ENCODE data around the gene MEI1. TPM values are rescaled to one million over a fixed set of nuclear protein-coding genes. Genes with fewer than 3 reads are reported as not detected.
"Not testable (repeated sequence)": the region's sequence is repeated elsewhere in the genome, so short reads cannot be mapped to it uniquely, and the experiment has no call there.

Gene MEI1, protein sequence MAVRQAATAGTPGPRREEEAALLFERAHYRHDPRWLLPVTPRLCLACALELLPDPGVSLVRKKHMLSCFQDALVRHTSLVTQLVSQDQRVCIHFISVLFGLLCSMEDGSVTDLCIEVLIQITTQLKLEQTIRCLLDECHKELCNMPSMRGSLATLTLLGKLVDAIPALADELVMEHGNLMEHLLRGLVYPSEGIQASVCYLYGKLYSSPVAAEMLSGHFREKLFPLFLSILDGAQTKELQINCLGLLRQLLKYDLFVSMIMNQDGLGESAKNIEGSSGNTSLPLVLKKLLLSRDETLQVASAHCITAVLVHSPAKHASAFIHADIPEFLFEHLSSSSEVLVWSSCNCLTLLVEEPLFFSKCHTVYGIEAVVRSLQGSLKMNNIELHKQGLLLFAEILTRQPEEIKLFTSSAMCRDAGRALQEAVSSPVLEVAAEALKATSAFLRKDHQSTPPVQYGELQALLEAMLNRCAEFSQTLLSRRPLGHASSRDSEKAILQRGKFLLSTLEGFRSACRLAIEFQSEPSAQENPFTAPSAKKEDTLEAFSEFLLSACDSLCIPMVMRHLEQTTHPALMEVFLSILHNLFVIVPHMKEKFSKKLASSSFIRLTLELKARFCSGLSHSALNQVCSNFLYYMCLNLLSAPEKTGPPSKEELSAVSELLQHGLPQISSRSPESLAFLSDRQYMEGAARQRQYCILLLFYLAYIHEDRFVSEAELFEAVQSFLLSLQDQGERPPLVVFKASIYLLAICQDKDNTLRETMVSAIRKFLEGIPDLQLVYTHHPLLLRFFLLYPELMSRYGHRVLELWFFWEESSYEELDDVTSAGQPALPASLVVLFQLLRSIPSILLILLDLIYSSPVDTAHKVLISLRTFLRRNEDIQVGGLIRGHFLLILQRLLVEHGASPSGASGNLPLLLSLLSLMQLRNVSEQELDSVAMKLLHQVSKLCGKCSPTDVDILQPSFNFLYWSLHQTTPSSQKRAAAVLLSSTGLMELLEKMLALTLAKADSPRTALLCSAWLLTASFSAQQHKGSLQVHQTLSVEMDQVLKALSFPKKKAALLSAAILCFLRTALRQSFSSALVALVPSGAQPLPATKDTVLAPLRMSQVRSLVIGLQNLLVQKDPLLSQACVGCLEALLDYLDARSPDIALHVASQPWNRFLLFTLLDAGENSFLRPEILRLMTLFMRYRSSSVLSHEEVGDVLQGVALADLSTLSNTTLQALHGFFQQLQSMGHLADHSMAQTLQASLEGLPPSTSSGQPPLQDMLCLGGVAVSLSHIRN
- 7.5 TPM for total RNA-seq (ENCODE audit: insufficient read depth, low replicate concordance)

DNA sequence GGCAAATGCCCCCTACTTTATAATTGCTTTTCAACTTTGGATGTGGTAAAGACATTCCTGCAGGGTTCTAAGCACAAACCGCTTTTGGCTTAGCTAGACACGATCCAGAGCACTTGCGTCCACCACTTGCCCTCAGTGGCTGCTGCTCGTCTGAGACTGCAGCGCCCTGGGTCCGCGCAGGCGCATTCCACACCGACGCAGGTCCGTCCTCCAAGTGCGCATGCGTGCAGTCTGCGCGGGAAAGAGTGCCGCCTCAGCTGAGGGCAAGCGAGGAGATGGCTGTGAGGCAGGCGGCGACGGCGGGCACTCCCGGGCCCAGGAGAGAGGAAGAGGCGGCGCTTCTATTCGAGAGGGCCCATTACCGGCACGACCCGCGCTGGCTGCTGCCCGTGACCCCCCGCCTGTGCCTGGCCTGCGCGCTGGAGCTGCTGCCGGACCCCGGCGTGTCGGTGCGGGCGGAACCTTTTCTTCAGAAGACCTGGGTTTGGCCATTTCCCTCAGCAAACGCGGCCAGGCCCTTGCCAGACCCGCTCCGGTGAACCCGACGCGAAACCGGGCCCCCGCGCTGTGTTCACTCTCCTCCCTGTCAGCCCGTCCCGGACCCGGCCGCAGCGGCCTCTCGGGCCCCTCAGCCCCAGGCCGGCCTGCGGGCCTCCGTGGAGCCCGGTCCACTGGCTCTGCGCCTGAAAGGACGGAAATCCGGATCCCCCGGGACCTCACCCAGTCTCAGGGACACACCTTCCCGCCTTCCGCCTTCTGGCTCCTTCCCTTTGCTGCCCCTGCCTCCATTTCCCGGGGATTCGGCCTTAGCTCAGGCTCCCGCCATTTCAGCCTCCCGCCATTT, at the start of gene MEI1:
Gene MEI1, plus strand, starts transcription at position 240 of the 844 bp plus-strand sequence. Its CDS starts 36 bp downstream, at position 276.
- DNase-seq (ENCODE audit: low spot score): peak; percentile 88

DNA sequence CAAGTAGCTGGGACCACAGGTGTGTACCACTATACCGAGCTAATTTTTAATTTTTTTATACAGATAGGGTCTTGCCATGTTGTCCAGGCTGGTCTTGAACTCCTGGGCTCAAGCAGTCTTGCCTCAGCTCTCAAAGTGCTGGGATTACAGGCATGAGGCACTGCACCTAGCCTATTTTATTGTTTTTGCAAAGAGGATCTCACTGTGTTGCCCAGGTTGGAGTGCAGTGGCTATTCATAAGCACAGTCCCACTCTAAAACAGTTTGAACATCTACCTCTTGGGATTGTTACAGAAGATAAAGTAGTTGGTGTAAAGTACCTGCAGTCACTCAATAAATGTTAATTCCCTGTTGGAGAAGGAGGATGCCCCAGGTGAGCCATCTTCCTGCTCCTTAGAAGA, 49.1 kb upstream of the MEI1 start:
- DNase-seq (ENCODE audit: low spot score): no peak

DNA sequence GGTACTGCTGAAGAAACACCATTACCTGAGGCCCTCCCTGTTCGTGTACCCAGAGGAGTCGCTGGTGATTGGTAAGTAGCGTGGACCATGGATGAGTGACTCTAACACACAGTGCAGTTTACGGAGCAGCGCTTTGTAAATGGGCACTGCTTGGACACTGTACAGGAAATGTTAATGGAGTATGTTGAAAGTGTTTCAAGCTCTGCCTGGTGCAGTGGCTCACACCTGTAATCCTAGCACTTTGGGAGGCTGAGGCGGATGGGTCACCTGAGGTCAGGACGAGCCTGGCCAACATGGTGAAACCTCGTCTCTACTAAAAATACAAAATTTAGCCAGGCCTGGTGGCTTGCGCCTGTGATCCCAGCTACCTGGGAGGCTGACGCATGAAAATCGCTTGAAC, 48.5 kb upstream of the MEI1 start:
- no peak for DNase-seq (ENCODE audit: low spot score)

DNA sequence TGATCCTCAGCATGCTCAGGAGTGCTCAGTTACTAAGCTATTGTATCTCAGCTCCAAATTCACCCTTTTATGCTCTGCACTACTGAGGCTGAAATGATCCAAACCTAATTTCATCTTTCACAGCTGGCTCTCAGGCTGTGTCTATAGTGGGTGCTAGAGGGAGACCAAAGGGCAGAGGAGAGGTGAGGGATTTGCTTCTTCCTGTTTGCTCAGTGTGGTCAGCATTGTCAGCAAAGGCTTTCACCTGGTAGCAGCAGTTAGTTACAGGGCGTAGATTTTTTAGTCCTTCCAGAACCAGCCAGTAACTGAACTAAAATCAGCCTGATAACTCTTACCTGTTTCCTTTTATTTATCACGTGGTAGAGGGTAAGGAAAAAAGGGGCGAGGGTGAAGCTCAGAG, 45.0 kb upstream of the MEI1 start:
- no peak for DNase-seq (ENCODE audit: low spot score)

DNA sequence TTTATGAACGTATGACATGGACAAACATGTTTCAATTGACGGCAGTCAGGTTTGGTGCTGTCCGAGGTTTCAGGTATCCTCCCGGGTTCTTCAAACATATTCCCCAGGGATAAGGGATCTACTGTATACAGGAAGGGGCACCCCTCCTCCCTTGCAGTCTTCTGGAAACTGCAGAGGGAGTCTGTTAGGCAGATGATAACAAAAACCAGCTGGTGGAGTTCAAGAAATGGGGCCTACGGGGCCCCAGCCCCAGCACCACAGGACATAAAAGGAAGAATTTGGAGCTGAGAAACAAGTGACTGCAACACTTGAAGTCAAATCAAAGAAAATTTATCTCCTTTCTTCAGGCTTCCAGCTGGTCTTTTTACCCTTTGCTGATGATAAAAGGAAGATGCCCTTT, 42.7 kb upstream of the MEI1 start:
- DNase-seq (ENCODE audit: low spot score): peak; percentile 86

DNA sequence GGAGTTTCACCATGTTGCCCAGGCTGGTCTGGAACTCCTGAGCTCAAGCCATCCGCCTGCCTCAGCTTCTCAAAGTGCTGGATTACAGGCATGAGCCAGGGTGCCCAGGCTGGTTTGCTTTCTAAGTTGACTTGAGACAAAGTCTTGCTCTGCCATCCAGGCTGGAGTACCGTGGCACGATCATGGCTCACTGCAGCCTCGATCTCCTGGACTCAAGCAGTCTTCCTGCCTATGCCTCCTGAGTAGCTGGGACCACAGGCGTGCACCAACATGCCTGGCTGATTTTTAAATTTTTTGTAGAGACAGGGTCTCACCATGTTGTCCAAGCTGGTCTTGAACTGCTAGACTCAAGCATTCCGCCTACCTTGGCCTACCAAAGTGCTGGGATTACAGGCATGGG, 41.6 kb upstream of the MEI1 start:
- no peak for DNase-seq (ENCODE audit: low spot score)

DNA sequence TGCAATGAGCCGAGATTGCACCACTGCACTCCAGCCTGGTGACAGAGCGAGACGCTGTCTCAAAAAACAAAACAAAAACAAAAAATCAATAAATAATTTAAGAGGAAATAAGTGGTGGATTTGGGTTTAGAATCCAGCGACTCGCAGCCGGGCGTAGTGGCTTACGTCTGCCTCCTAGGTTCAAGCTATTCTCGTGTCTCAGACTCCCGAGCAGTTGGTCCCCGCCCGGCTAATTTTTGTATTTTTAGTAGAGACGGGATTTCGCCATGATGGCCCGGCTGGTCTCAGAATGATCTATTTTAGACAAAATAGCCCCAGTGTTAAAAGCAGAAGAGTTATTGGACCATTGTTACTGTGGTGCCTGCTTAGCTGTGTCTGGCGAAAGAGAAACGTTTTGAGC, 40.4 kb upstream of the MEI1 start:
- no peak for DNase-seq (ENCODE audit: low spot score)

DNA sequence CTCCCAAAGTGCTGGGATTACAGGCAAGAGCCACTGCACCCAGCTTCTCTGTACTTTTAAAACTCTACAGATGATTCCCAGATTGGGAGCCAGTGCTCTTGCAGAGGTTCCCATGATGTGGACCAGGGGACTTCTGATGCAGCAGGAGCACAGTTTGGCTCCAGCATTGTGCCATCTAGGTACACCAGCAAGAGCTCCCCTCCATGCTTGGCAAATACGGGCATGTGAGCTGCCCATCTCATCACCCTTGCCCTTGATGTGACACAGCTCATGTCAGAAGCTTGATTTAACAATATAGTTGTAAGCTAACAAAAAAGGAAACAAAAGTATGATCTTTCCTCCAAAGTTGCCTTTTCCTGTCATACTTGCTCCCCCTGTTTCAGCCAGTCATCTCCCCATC, 39.4 kb upstream of the MEI1 start:
- DNase-seq (ENCODE audit: low spot score): no peak

DNA sequence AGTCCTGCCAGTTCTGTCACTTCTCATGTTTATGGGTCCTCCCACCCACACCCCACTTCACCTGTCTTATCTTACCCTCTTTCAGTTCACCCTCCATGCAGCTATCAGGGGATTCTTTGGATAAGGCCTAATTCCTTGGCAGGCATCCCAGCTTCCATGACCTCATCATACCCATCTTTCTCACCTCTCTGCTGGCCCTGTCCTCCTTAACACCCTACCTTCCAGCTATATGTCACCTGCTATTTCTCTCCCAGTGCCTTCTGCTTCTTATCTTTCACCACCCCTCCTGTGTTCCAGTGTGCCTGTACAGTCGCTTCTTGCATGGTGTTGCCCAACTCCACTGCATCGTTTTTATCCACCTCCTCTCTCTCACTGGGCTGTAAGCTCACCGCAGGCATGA, 38.9 kb upstream of the MEI1 start:
- no peak for DNase-seq (ENCODE audit: low spot score)

DNA sequence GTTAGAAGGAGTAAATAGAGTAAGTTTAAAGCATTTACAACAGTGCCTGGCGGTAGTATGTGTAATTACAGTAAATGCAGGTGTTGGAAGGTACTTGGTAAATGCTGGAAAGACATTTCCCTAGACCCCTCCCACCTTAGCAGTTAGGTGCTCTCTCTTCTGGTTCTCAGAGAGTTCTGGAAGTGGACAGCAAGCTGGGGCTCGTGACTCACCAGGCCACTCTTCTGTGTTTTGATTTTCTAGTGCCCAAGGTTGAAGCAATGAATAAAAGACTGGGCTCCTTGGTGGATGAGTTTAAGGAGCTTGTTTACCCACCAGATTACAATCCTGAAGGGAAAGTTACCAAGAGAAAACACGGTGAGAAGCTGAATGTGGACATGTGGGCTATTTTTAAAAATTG, 38.2 kb upstream of the MEI1 start:
- no peak for DNase-seq (ENCODE audit: low spot score)

DNA sequence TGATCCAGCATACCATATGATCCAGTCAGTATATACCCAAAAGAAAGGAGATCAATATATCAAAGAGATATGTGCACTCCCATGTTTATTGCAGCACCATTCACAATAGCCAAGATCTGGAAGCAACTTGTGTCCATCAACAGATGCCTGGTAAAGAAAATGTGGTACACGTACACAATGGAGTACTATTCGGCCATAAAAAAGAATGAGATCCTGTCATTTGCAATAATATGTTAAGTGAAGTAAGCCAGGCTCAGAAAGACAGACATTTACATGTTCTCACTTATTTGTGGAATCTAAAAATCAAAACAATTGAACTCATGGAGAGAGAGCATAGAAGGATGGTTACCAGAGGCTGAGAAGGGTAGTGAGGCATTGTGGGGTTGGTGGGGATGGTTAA, 37.6 kb upstream of the MEI1 start:
- DNase-seq (ENCODE audit: low spot score): no peak

DNA sequence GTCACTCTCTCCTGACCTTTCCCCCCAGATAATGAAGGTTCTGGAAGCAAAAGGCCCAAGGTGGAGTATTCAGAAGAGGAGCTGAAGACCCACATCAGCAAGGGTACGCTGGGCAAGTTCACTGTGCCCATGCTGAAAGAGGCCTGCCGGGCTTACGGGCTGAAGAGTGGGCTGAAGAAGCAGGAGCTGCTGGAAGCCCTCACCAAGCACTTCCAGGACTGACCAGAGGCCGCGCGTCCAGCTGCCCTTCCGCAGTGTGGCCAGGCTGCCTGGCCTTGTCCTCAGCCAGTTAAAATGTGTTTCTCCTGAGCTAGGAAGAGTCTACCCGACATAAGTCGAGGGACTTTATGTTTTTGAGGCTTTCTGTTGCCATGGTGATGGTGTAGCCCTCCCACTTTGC, 35.7 kb upstream of the MEI1 start:
- not testable (repeated sequence) for DNase-seq (ENCODE audit: low spot score)

DNA sequence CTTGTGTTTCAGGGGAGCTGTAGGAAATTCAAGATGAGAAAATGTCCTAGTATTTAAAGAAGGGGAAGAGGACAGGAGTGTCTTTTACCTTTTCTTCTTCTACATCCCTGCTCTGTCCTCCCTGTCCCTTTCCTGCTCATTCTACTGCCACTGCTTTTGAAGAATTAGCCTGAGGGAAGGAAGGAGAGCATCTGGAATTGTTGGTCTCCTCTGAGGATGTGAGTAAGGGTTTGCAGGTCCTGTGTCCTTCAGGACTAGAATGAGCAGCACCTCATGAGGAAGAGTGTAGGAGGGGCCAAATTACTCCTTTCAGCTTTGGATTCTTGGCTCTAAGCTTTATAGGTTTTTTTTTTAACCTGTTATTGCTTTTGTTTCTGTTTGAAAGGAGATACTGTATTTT, 34.8 kb upstream of the MEI1 start:
- DNase-seq (ENCODE audit: low spot score): no peak

DNA sequence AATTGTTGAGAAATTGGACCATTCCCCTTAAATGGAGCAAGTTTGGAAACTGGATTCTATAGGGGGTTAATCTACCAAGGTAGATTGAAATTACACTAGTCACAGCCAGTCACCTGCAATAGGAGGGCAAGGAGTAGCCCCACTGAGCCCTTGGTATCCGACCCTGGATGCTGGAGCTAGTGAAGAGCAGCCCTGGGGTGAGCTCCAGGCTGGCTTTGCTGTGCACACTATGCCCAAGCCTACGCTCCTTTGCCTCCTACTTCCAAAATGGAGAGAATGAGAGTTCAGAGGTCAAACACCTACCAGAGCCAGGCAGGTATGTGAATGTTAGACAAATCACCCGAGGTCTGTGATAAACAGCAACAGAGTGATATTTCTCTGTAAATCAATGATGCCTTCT, 34.4 kb upstream of the MEI1 start:
- no peak for DNase-seq (ENCODE audit: low spot score)

DNA sequence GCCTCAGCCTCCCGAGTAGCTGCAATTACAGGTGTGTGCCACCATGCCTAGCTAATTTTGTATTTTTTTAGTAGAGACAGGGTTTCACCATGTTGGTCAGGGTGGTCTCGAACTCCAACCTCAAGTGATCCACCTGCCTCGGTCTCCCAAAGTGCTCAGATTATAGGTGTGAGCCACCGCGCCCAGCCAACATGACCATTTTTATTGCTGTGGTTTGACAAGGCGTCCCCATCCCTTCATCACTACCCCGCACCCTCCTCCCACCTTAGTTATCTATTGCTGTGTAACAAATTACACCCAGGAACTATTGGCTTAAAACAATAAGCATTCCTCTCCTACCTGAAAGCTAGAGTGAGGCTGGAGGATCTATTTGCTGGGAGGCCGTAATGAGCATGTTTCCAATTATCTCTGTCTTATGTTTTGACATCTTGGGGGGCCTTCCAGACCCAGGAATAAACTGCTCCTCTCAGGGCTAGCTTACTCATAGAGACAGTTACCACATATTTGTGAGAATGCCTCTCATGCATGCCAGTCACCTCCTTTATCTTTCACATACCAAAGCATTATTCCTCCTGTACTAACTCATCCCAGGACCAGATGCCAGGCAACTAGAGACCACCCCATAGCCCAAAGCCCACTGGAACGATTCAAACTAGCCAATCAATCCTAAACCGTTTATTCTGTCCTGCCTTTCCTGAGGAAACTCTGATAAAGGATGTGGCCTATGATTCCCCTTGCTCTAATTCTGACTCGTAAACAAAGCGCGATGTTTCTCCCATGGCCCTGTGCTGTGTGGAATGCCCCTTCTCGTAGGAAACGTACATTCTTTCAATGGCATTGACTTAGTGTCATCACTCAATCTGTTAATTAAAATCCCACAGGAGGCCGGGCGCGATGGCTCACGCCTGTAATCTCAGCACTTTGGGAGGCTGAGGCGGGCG, 30.1 kb upstream of the MEI1 start:
- DNase-seq (ENCODE audit: low spot score): no peak

DNA sequence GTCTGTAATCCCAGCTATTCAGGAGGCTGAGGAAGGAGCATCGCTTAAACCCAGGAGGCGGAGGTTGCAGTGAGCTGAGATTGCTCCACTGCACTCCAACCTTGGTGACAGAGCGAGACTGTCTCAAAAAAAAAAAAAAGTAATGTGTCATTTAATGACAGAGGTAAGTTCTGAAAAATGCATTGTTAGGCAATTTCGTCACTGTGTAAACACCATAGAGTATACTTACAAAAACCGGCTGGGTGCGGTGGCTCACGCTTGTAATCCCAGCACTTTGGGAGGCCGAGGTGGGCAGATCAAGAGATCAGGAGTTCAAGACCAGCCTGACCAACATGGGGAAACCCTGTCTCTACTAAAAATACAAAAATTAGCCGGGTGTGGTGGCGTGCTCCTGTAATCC, 27.2 kb upstream of the MEI1 start:
- DNase-seq (ENCODE audit: low spot score): not testable (repeated sequence)

DNA sequence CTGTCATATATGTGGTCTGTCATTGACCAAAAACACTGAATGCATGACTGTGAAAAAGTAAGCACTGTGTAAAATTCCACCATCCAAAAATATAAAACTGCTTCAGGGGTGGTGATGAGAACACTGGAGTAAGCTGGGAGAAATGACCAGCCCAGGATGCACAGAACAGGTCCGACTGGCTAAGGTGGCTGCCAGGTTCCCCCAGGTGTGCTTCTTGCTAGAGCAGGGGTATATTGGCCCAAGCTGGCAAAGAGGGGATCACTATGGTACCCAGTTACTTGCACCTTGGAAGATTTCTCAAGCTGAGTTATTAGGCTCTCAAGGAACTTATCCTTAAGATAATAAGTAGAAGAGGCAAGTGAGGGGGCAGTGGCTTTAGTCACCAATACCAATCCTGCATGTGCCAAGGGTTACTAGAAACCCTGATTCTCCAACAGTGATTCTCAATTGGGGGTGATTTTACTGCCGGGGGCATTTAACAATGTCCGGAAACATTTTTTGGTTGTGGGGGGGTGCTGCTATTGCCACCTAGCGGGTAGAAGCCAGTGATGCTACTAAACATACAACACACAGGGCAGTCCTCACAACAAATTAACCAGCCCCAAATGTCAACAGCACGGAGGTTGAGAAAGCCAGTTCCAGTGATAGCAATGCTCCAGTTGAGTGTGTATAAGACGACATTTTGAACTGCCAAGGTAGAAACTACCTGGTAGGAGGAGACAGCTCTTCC, 26.4 kb upstream of the MEI1 start:
- no peak for DNase-seq (ENCODE audit: low spot score)

DNA sequence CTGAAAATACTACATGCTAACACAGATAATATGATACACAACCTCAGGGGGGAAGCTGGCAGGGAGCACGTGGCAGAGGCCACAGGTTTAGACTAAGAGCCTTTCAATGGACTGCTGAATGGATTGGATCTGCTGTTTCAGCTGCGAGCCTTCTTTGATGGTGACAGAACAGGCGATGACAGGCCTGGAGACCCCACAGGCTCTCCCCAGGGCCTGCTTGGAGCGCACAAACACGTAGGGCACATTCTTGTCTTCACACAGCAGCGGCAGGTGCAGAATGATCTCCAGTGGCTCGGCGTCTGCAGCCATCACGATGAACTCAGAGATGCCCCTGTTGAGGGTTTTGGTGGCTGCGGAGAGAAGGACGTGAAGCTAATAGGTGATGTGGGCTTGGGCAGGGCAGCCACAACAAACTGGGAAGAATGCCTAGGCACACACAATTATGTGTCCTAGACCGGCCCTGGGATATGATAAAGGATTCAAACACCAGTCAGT, 24.4 kb upstream of the MEI1 start:
- no peak for DNase-seq (ENCODE audit: low spot score)

DNA sequence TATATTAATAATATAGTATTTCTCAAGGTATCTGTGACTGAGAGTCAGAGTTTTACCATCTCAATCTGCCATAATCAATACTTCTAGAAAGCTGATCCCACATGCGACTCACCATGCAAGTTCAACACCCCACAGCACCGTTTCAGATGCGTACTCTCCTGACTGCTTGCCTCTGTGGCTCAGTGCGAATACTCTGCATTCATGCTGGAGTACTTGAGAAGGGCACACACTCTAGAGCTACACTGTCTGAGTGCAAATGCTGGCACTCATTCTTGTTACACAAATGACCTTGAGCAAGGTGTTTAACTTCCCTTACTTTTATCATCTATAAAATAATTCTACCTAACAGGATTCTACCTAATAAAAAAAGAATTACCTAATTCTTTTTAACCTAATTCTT, 23.2 kb upstream of the MEI1 start:
- DNase-seq (ENCODE audit: low spot score): no peak

Measured in umbilical cord (tissue), 2 donors.